ENCODE data around the gene ADGRG6.

GRCh38 chr6:142463988-142464387 is 162.2 kb downstream of the ADGRG6 start:
- no peak for TF ChIP-seq CTCF (IDR thresholded peaks at IDR 0.05; ENCODE audit: insufficient read depth, low read length, poor library complexity, severe bottlenecking)
- no peak for TF ChIP-seq EZH2phosphoT487 (conservative IDR thresholded peaks at IDR 0.05; ENCODE audit: low read length)
